K562 (cell line): ENCODE results near the gene ITGAE. TPM values are rescaled to one million over a fixed set of nuclear protein-coding genes. Genes with fewer than 3 reads are reported as not detected.

Experiments
- ATAC-seq: fragments of 200-7000 bp; cut with Tn5 transposase; 3 replicates; pipeline ENCODE4 v1.9.1; 2020; ENCODE audit warnings: moderate library complexity
- BruUV-seq: library from RNA; stranded (reverse); fragments of 400-500 nt; replicated peaks from 2 replicates; lab custom pipeline; 2021; lab: Mats Ljungman, UMichigan
- CTCF ChIA-PET: fragments of 300-600 bp; formaldehyde crosslinking; extraction: SDS; loops from one replicate; lab custom pipeline; 2021; ENCODE audit warnings: low intra/inter-chr PET ratio; lab: Yijun Ruan, JAX
- POLR2A ChIA-PET: fragments of 300-600, 350-650 bp; sonication (Branson Sonifier 250); formaldehyde crosslinking; extraction: SDS; loops from one replicate; lab custom pipeline; 2021; ENCODE audit warnings: antibody characterized with exemption, inconsistent platforms; lab: Yijun Ruan, JAX
- DNase-seq, 4 experiments: peaks; one replicate each; pipeline versions ENCODE4 v3.0.0 to v3.0.0-alpha.2; 2011 to 2018; ENCODE audit warnings: low spot score in 3 of 4, mixed read lengths in 3 of 4; ENCODE audit errors: extremely low read depth in 1 of 4
- FAIRE-seq: peaks from 2 replicates; lab custom pipeline; 2011; peaks lifted over from hg19 to GRCh38; lab: Jason Lieb, UNC
- H2AFZ ChIP-seq: 2 replicates; pipeline ENCODE4 v1.6.0; 2011; ENCODE audit warnings: low read depth, low read length, control low read depth, inconsistent platforms
- H3K27ac ChIP-seq: fragments of 200-600 bp; 3 replicates; pipeline ENCODE4 v1.8.0; 2011; ENCODE audit warnings: low read depth, mild to moderate bottlenecking, control low read depth, inconsistent platforms, low read length, moderate library complexity, mixed read lengths; ENCODE audit errors: extremely low read depth
- H3K27me3 ChIP-seq, 2 experiments: fragments of 300-600 bp in 1 of 2; 2 replicates in 1 of 2; 3 replicates in 1 of 2; pipeline versions ENCODE4 v1.6.0 to v1.8.0; 2011; ENCODE audit warnings: inconsistent platforms in 2 of 2, low read length in 2 of 2, mild to moderate bottlenecking in 1 of 2, mixed read lengths in 1 of 2, moderate library complexity in 1 of 2; ENCODE audit not compliant: control insufficient read depth in 2 of 2, insufficient read depth in 2 of 2
- H3K36me3 ChIP-seq: fragments of 300-600 bp; 3 replicates; pipeline ENCODE4 v1.8.0; 2011; ENCODE audit warnings: mild to moderate bottlenecking, low read length, inconsistent platforms; ENCODE audit not compliant: control insufficient read depth, insufficient read depth
- H3K4me1 ChIP-seq, 2 experiments: fragments of 200-600 bp in 1 of 2; replicated peaks in 1 of 2; 2 replicates in 1 of 2; 3 replicates in 1 of 2; pipeline versions ENCODE4 v1.5.1 to v1.8.0; 2011; ENCODE audit warnings: inconsistent platforms in 2 of 2, low read length in 2 of 2, mild to moderate bottlenecking in 1 of 2, mixed read lengths in 1 of 2, moderate library complexity in 1 of 2; ENCODE audit not compliant: control insufficient read depth in 2 of 2, insufficient read depth in 2 of 2
- H3K4me2 ChIP-seq: 2 replicates; pipeline ENCODE4 v1.6.1; 2011; ENCODE audit warnings: low read length, control low read depth, inconsistent platforms, mixed read lengths; ENCODE audit not compliant: insufficient read depth
- H3K4me3 ChIP-seq: fragments of 200-600 bp; sonication (generic), shearing (Covaris generic); 2 replicates; pipeline ENCODE4 v1.5.1; 2016; ENCODE audit warnings: control low read depth, inconsistent platforms
- H3K79me2 ChIP-seq: fragments of 200-600 bp; 3 replicates; pipeline ENCODE4 v1.8.0; 2011; ENCODE audit warnings: low read length, inconsistent platforms; ENCODE audit not compliant: control insufficient read depth, insufficient read depth
- H3K9ac ChIP-seq, 2 experiments: 2 replicates each; pipeline versions ENCODE4 v1.6.0 to v1.6.1; 2011; ENCODE audit warnings: low read depth in 2 of 2, low read length in 2 of 2, control low read depth in 1 of 2, inconsistent platforms in 1 of 2, mild to moderate bottlenecking in 1 of 2, mixed read lengths in 1 of 2; ENCODE audit not compliant: insufficient read depth in 1 of 2
- H3K9me1 ChIP-seq: one replicate; pipeline ENCODE4 v1.6.0; 2011; ENCODE audit warnings: inconsistent platforms, mild to moderate bottlenecking, low read length, moderate library complexity; ENCODE audit not compliant: control insufficient read depth, insufficient read depth
- H3K9me3 ChIP-seq: replicated peaks from 2 replicates; pipeline ENCODE4 v1.5.1; 2011; ENCODE audit warnings: low read depth, low read length, inconsistent platforms; ENCODE audit not compliant: control insufficient read depth, insufficient read depth
- H4K20me1 ChIP-seq: replicated peaks from 2 replicates; pipeline ENCODE4 v1.6.1; 2011; ENCODE audit warnings: low read length, inconsistent platforms, mixed read lengths; ENCODE audit not compliant: control insufficient read depth, insufficient read depth
- DDX20 ChIP-seq: fragments of 450-650 bp; IDR thresholded peaks from 2 replicates; pipeline ENCODE4 v1.6.1; 2016; ENCODE audit warnings: missing genetic modification characterization, low read depth, mild to moderate bottlenecking, missing compliant biosample characterization, moderate library complexity
- NFXL1 ChIP-seq: fragments of 450-650 bp; formaldehyde crosslinking; IDR thresholded peaks from 2 replicates; pipeline ENCODE4 v1.4.0; 2021; ENCODE audit warnings: mild to moderate bottlenecking
- SIN3A ChIP-seq, 2 experiments: fragments of 150-350 bp in 1 of 2; IDR thresholded peaks; 2 replicates each; pipeline ENCODE4 v1.6.1; 2011 to 2016; ENCODE audit warnings: borderline replicate concordance in 2 of 2, low read depth in 2 of 2, low read length in 2 of 2, mild to moderate bottlenecking in 2 of 2, moderate library complexity in 2 of 2; ENCODE audit not compliant: control insufficient read depth in 1 of 2
- STAG1 ChIP-seq: sonication (generic); formaldehyde crosslinking; IDR thresholded peaks from 2 replicates; pipeline ENCODE4 v1.5.0; 2020; ENCODE audit warnings: missing genetic modification reagents, borderline replicate concordance
- STAT5A ChIP-seq: IDR thresholded peaks from 2 replicates; pipeline ENCODE4 v1.6.1; 2012; ENCODE audit warnings: low read length, inconsistent platforms, borderline replicate concordance
- TCF3 ChIP-seq: sonication (generic); formaldehyde crosslinking; IDR thresholded peaks from 2 replicates; pipeline ENCODE4 v1.4.0; 2020; ENCODE audit warnings: mild to moderate bottlenecking, missing genetic modification reagents
- ZNF12 ChIP-seq: sonication (generic); formaldehyde crosslinking; IDR thresholded peaks from 2 replicates; pipeline ENCODE4 v1.4.0; 2020; ENCODE audit warnings: mild to moderate bottlenecking, missing genetic modification reagents
- ZNF197 ChIP-seq: fragments of 200-800 bp; sonication (Bioruptor generic); IDR thresholded peaks from 2 replicates; pipeline ENCODE4 v1.6.1; 2016; ENCODE audit warnings: low read depth, missing genetic modification characterization, missing compliant biosample characterization
- ZNF324 ChIP-seq: fragments of 250-450 bp; sonication (Bioruptor Pico); IDR thresholded peaks from 2 replicates; pipeline ENCODE4 v1.4.0; 2020; ENCODE audit warnings: mild to moderate bottlenecking
- WGBS: fragments of 100-300 bp; shearing (Covaris generic); methylation state at CpG from one replicate; pipeline ENCODE4 v1.1.6; 2016; ENCODE audit warnings: low coverage, mixed read lengths; ENCODE audit not compliant: insufficient coverage; ENCODE audit errors: missing lambda C conversion rate; 5-methylcytosine and 5-hydroxymethylcytosine counted together
- in situ Hi-C: fragments of 300-500 bp; cut with MboI; formaldehyde crosslinking; loops from 4 replicates; pipeline ENCODE4 v1.15.0; 2018; ENCODE audit warnings: inconsistent platforms, mixed read lengths
- intact Hi-C: fragments of 100-400 bp; cut with micrococcal nuclease; formaldehyde crosslinking; loops from 2 replicates; pipeline ENCODE4 v1.14.2; 2022
- polyA plus RNA-seq, 8 experiments: library from polyadenylated mRNA; depleted of rRNA in 4 of 8; stranded (reverse) in 5 of 8; unstranded in 3 of 8; fragments of >200 nt; fragmentation: Nextera tagmentation in 2 of 8; fragmentation: Illumina TruSeq in 1 of 8; extraction: Ambion mirVana in 2 of 8; extraction: Trizol in 1 of 8; gene quantifications; 2 replicates each; pipeline versions ENCODE4 v1.2.1 to v1.2.3, GENCODE V29; 2011 to 2014; ENCODE audit warnings: inconsistent platforms in 1 of 8, missing spikeins in 1 of 8
- total RNA-seq, 7 experiments: library from RNA; depleted of rRNA in 6 of 7; stranded (reverse); fragments of >200 nt in 6 of 7; fragmentation: Illumina TruSeq in 2 of 7; extraction: Trizol in 2 of 7; gene quantifications; 2 replicates each; pipeline versions ENCODE4 v1.2.1 to v1.2.3, GENCODE V29; 2011 to 2021; ENCODE audit warnings: low replicate concordance in 1 of 7
- TF ChIP-seq, protein P1 (sequence below): sonication (generic); formaldehyde crosslinking; IDR thresholded peaks from 2 replicates; pipeline ENCODE4 v1.8.1; 2023; ENCODE audit warnings: mild to moderate bottlenecking, missing genetic modification reagents
- TF ChIP-seq, protein P2 (sequence below): fragments of 450-650 bp; formaldehyde crosslinking; IDR thresholded peaks from 2 replicates; pipeline ENCODE4 v1.4.0; 2022; ENCODE audit warnings: missing genetic modification characterization
- TF ChIP-seq, protein P3 (sequence below): sonication (generic); formaldehyde crosslinking; IDR thresholded peaks from 2 replicates; pipeline ENCODE4 v1.8.1; 2023; ENCODE audit warnings: mild to moderate bottlenecking, missing genetic modification reagents
- TF ChIP-seq, protein P4 (sequence below), 2 experiments: IDR thresholded peaks; 2 replicates each; pipeline ENCODE4 v1.6.1; 2012; ENCODE audit warnings: improper control_type of control experiment in 2 of 2, low read depth in 2 of 2, low read length in 2 of 2, borderline replicate concordance in 1 of 2

The ITGAE gene
- total and polyA plus RNA-seq, 9 of the 15 experiments (the other 6 are each of a cell fraction or from before 2014, with no cell fraction given): 14.8 to 160 (median 27.0) TPM

DNA sequence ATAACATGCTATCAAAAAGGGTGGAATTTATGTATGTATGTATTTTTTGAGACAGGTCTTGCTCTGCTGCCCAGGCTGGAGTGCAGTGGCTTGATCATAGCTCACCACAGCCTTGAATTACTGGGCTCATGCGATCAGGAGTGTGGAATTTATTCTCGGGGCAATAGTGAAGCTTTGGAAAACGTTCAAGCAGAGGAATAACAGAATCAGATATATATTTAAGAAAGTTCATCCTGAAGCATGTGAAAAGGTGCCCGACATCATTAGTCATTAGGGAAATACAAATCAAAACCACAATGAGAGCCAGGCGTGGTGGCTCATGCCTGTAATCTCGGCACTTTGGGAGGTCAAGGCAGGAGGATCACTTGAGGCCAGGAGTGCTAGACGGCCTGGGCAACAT is 7.7 kb upstream of the ITGAE start:
- in situ Hi-C loops: no loop called here
- Histone ChIP-seq H3K27ac (no peak overlapping the region), H3K27me3 (no peaks in the 10 kb centered on the region), H3K4me1 (no peaks in the 10 kb centered on the region; a peak in 1 of 5 replicates), H3K4me3 (no peak overlapping the region), H3K9me1 (no peaks in the 10 kb centered on the region), H3K9ac (no peak overlapping the region), H4K20me1 (no peaks in the 10 kb centered on the region), H3K4me2 (no peak overlapping the region), H3K9me3 (no peaks in the 10 kb centered on the region), H3K79me2 (no peaks in the 10 kb centered on the region), H3K36me3 (peaks cover 54% of the 10 kb centered on the region; the same call in 2 of the 3 replicates), H2AFZ (no peak overlapping the region)
- ATAC-seq (no peak), DNase-seq (no peak), FAIRE-seq (no peak)
- intact Hi-C loops: no loop called here
- BruUV-seq: no TSS peak
- ChIA-PET POLR2A (interaction anchor here (0.8 kb wide), 1 partner anchor 67 kb away, joined by 3 read pairs; no protein-coding TSS in a partner anchor), CTCF (no interaction called here)
- WGBS: 89% methylated on average over 7 of the region's 7 CpGs
- TF ChIP-seq, protein P1, sequence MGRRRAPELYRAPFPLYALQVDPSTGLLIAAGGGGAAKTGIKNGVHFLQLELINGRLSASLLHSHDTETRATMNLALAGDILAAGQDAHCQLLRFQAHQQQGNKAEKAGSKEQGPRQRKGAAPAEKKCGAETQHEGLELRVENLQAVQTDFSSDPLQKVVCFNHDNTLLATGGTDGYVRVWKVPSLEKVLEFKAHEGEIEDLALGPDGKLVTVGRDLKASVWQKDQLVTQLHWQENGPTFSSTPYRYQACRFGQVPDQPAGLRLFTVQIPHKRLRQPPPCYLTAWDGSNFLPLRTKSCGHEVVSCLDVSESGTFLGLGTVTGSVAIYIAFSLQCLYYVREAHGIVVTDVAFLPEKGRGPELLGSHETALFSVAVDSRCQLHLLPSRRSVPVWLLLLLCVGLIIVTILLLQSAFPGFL (CRISPR knock-in tag): no peak
- no peak for TF ChIP-seq NFXL1 (CRISPR knock-in tag)
- no peak for TF ChIP-seq TCF3 (CRISPR knock-in tag)
- TF ChIP-seq ZNF324 (CRISPR knock-in tag): no peak
- TF ChIP-seq ZNF12 (CRISPR knock-in tag): no peak
- TF ChIP-seq STAG1 (CRISPR knock-in tag): no peak
- no peak for TF ChIP-seq ZNF197 (CRISPR knock-in tag)
- TF ChIP-seq, protein P2, sequence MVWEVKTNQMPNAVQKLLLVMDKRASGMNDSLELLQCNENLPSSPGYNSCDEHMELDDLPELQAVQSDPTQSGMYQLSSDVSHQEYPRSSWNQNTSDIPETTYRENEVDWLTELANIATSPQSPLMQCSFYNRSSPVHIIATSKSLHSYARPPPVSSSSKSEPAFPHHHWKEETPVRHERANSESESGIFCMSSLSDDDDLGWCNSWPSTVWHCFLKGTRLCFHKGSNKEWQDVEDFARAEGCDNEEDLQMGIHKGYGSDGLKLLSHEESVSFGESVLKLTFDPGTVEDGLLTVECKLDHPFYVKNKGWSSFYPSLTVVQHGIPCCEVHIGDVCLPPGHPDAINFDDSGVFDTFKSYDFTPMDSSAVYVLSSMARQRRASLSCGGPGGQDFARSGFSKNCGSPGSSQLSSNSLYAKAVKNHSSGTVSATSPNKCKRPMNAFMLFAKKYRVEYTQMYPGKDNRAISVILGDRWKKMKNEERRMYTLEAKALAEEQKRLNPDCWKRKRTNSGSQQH (CRISPR knock-in tag): no peak
- TF ChIP-seq, protein P3, sequence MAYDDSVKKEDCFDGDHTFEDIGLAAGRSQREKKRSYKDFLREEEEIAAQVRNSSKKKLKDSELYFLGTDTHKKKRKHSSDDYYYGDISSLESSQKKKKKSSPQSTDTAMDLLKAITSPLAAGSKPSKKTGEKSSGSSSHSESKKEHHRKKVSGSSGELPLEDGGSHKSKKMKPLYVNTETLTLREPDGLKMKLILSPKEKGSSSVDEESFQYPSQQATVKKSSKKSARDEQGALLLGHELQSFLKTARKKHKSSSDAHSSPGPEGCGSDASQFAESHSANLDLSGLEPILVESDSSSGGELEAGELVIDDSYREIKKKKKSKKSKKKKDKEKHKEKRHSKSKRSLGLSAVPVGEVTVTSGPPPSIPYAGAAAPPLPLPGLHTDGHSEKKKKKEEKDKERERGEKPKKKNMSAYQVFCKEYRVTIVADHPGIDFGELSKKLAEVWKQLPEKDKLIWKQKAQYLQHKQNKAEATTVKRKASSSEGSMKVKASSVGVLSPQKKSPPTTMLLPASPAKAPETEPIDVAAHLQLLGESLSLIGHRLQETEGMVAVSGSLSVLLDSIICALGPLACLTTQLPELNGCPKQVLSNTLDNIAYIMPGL (CRISPR knock-in tag): no peak
- TF ChIP-seq SIN3A (IDR thresholded peaks at IDR 0.05; ENCODE audit: borderline replicate concordance in 2 of 2, control insufficient read depth in 1 of 2, low read depth in 2 of 2, low read length in 2 of 2): no peak
- TF ChIP-seq STAT5A: no peak
- TF ChIP-seq DDX20 (tag): no peak
- TF ChIP-seq, protein P4, sequence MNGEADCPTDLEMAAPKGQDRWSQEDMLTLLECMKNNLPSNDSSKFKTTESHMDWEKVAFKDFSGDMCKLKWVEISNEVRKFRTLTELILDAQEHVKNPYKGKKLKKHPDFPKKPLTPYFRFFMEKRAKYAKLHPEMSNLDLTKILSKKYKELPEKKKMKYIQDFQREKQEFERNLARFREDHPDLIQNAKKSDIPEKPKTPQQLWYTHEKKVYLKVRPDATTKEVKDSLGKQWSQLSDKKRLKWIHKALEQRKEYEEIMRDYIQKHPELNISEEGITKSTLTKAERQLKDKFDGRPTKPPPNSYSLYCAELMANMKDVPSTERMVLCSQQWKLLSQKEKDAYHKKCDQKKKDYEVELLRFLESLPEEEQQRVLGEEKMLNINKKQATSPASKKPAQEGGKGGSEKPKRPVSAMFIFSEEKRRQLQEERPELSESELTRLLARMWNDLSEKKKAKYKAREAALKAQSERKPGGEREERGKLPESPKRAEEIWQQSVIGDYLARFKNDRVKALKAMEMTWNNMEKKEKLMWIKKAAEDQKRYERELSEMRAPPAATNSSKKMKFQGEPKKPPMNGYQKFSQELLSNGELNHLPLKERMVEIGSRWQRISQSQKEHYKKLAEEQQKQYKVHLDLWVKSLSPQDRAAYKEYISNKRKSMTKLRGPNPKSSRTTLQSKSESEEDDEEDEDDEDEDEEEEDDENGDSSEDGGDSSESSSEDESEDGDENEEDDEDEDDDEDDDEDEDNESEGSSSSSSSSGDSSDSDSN (IDR thresholded peaks at IDR 0.05; ENCODE audit: borderline replicate concordance in 1 of 2, low read depth in 2 of 2, low read length in 2 of 2): no peak
